Endothelial cell of umbilical vein (primary cell): ENCODE measurements around the gene DGKK. TPM values are rescaled to one million over a fixed set of nuclear protein-coding genes. Genes with fewer than 3 reads are reported as not detected.

ENCODE experiments used
- BruUV-seq: library from RNA; stranded (reverse); fragments of 400-500 nt; replicated peaks from 2 replicates; lab custom pipeline; 2021; lab: Mats Ljungman, UMichigan
- CTCF ChIA-PET: fragments of 300-600, 350-600 bp; sonication (Branson Sonifier 250); formaldehyde crosslinking; loops from one replicate; lab custom pipeline; 2021; ENCODE audit warnings: antibody characterized with exemption, inconsistent platforms; lab: Charles Lee
- POLR2A ChIA-PET: fragments of 300-600, 350-600 bp; sonication (Branson Sonifier 250); formaldehyde crosslinking; loops from one replicate; lab custom pipeline; 2021; ENCODE audit warnings: antibody characterized with exemption, inconsistent platforms; lab: Charles Lee
- DNase-seq: peaks from one replicate; pipeline ENCODE4 v3.0.0-alpha.2; 2011; ENCODE audit warnings: low read depth, low spot score
- FAIRE-seq: peaks from 2 replicates; lab custom pipeline; 2011; peaks lifted over from hg19 to GRCh38; lab: Jason Lieb, UNC
- H2AFZ ChIP-seq: 2 replicates; pipeline ENCODE4 v1.6.0; 2012; ENCODE audit warnings: low read depth, low read length, control low read depth, inconsistent platforms
- H3K27ac ChIP-seq: 2 replicates; pipeline ENCODE4 v1.5.1; 2011; ENCODE audit warnings: low read depth, mild to moderate bottlenecking, control low read depth, low read length, moderate library complexity; ENCODE audit not compliant: insufficient read depth
- H3K27me3 ChIP-seq, 2 experiments: 2 replicates each; pipeline versions ENCODE4 v1.6.0 to v1.6.1; 2011; ENCODE audit warnings: low read length in 2 of 2, mixed read lengths in 1 of 2; ENCODE audit not compliant: control insufficient read depth in 2 of 2, insufficient read depth in 2 of 2
- H3K36me3 ChIP-seq, 2 experiments: 2 replicates in 1 of 2; 3 replicates in 1 of 2; pipeline ENCODE4 v1.5.1; 2011; ENCODE audit warnings: low read length in 2 of 2, mild to moderate bottlenecking in 1 of 2, moderate library complexity in 1 of 2; ENCODE audit not compliant: control insufficient read depth in 2 of 2, insufficient read depth in 2 of 2; ENCODE audit errors: extremely low read depth in 1 of 2
- H3K4me1 ChIP-seq: 3 replicates; pipeline ENCODE4 v1.5.1; 2011; ENCODE audit warnings: mild to moderate bottlenecking, low read length; ENCODE audit not compliant: control insufficient read depth, insufficient read depth; ENCODE audit errors: extremely low read depth
- H3K4me2 ChIP-seq: 2 replicates; pipeline ENCODE4 v1.6.1; 2011; ENCODE audit warnings: low read length, control low read depth, mixed read lengths; ENCODE audit not compliant: insufficient read depth
- H3K4me3 ChIP-seq, 3 experiments: fragments of 200-600 bp in 1 of 3; sonication (generic), shearing (Covaris generic) in 1 of 3; replicated peaks in 1 of 3; 2 replicates each; pipeline ENCODE4 v1.5.1; 2011 to 2016; ENCODE audit warnings: control low read depth in 3 of 3, low read length in 3 of 3, mild to moderate bottlenecking in 2 of 3, inconsistent platforms in 1 of 3, low read depth in 1 of 3, moderate library complexity in 1 of 3; ENCODE audit not compliant: insufficient read depth in 1 of 3
- H3K79me2 ChIP-seq: 2 replicates; pipeline ENCODE4 v1.6.0; 2012; ENCODE audit warnings: low read length, inconsistent platforms; ENCODE audit not compliant: control insufficient read depth, insufficient read depth
- H3K9ac ChIP-seq: replicated peaks from 2 replicates; pipeline ENCODE3; 2011; ENCODE audit warnings: low read length, control low read depth; ENCODE audit not compliant: insufficient read depth; ENCODE audit errors: extremely low read depth
- H3K9me1 ChIP-seq: replicated peaks from 3 replicates; pipeline ENCODE4 v1.6.0; 2011; ENCODE audit warnings: mild to moderate bottlenecking, low read length; ENCODE audit not compliant: control insufficient read depth, insufficient read depth; ENCODE audit errors: extremely low read depth
- H3K9me3 ChIP-seq: replicated peaks from 2 replicates; pipeline ENCODE4 v1.5.1; 2012; ENCODE audit warnings: low read length, inconsistent platforms; ENCODE audit not compliant: control insufficient read depth, insufficient read depth
- H4K20me1 ChIP-seq: replicated peaks from 2 replicates; pipeline ENCODE3; 2011; ENCODE audit warnings: mild to moderate bottlenecking, low read length; ENCODE audit not compliant: control insufficient read depth, insufficient read depth; ENCODE audit errors: extremely low read depth
- CTCF ChIP-seq, 2 donors: IDR thresholded peaks; 1 replicate in 1 of 2; 2 replicates in 1 of 2; pipeline ENCODE4 v1.5.1; 2011; ENCODE audit warnings: low read length in 2 of 2, mild to moderate bottlenecking in 2 of 2, moderate library complexity in 2 of 2, control low read depth in 1 of 2, inconsistent platforms in 1 of 2, low read depth in 1 of 2; ENCODE audit not compliant: insufficient read depth in 1 of 2; ENCODE audit errors: extremely low read depth in 1 of 2
- EZH2 ChIP-seq: IDR thresholded peaks from 2 replicates; pipeline ENCODE4 v1.6.1; 2012; ENCODE audit warnings: borderline replicate concordance, low read depth, mild to moderate bottlenecking, moderate library complexity, low read length, inconsistent platforms; ENCODE audit not compliant: severe bottlenecking
- FOS ChIP-seq: IDR thresholded peaks from 2 replicates; pipeline ENCODE4 v1.6.1; 2011; ENCODE audit warnings: mild to moderate bottlenecking, low read length, moderate library complexity, borderline replicate concordance; ENCODE audit not compliant: insufficient read depth
- GATA2 ChIP-seq: IDR thresholded peaks from 2 replicates; pipeline ENCODE4 v1.7.0; 2011; ENCODE audit warnings: low read depth, mild to moderate bottlenecking, moderate library complexity, mixed read lengths, low read length; ENCODE audit not compliant: insufficient read length, insufficient read depth
- JUN ChIP-seq: IDR thresholded peaks from 2 replicates; pipeline ENCODE4 v1.6.1; 2011; ENCODE audit warnings: borderline replicate concordance, low read depth; ENCODE audit not compliant: insufficient read length, insufficient read depth
- MYC ChIP-seq: IDR thresholded peaks from one replicate; pipeline ENCODE4 v1.6.1; 2011; ENCODE audit warnings: mild to moderate bottlenecking, low read depth, low read length
- POLR2A ChIP-seq: IDR thresholded peaks from 2 replicates; pipeline ENCODE4 v1.6.1; 2012; ENCODE audit warnings: low read depth, mild to moderate bottlenecking, control low read depth, low read length
- dilution Hi-C: fragments of 300-500 bp; cut with MboI; formaldehyde crosslinking; loops from one replicate; pipeline ENCODE4 v1.15.0; 2019; ENCODE audit warnings: low sequenced_read_pairs; ENCODE audit not compliant: extremely low pct_ligation_motif_present
- intact Hi-C: fragments of 100-400 bp; cut with micrococcal nuclease; formaldehyde crosslinking; loops from one replicate; pipeline ENCODE4 v1.10.0; 2022
- polyA plus RNA-seq, 4 experiments: library from polyadenylated mRNA; depleted of rRNA in 3 of 4; stranded (reverse) in 3 of 4; unstranded in 1 of 4; fragments of >200 nt; gene quantifications; 2 replicates each; pipeline versions ENCODE4 v1.2.1 to v1.2.3, GENCODE V29; 2011 to 2012; ENCODE audit warnings: missing spikeins in 1 of 4
- total RNA-seq: library from RNA; stranded (reverse); gene quantifications from 2 replicates; pipeline ENCODE4 v1.2.3, GENCODE V29; 2021
- TF ChIP-seq, protein P1 (sequence below): IDR thresholded peaks from 2 replicates; pipeline ENCODE4 v1.6.1; 2011; ENCODE audit not compliant: insufficient read depth, insufficient read length

DGKK gene
- total and polyA plus RNA-seq, 2 donors (not counting 3 experiments of a cell fraction or from before 2014, with no cell fraction given): not detected

GRCh38 chrX:50372966-50373365, 97.7 kb downstream of the DGKK start:
- ChIA-PET POLR2A (no interaction called here), CTCF (no interaction called here)
- no peak overlapping the region for H3K4me3 ChIP-seq
- TF ChIP-seq EZH2: no peak
- intact Hi-C loops: no loop called here
- dilution Hi-C loops: no loop called here
- H3K27me3 ChIP-seq: no peaks in the 10 kb centered on the region
- no peak overlapping the region for H3K27ac ChIP-seq
- no peaks in the 10 kb centered on the region for H3K36me3 ChIP-seq
- H3K9me3 ChIP-seq: no peaks in the 10 kb centered on the region
- no peaks in the 10 kb centered on the region for H3K9me1 ChIP-seq
- no peaks in the 10 kb centered on the region for H3K4me1 ChIP-seq
- no peaks in the 10 kb centered on the region for H3K79me2 ChIP-seq
- BruUV-seq: no TSS peak
- no peak overlapping the region for H2AFZ ChIP-seq
- H3K4me2 ChIP-seq: no peak overlapping the region
- no peaks in the 10 kb centered on the region for H4K20me1 ChIP-seq
- no peak overlapping the region for H3K9ac ChIP-seq
- FAIRE-seq (no peak), DNase-seq (no peak)

- POLR2A ChIA-PET: no interaction called here
- FAIRE-seq (no peak), DNase-seq (no peak)
- Histone ChIP-seq H4K20me1 (no peaks in the 10 kb centered on the region), H2AFZ (no peak overlapping the region), H3K9ac (no peak overlapping the region), H3K4me2 (no peak overlapping the region), H3K36me3 (no peaks in the 10 kb centered on the region), H3K27ac (no peak overlapping the region), H3K9me1 (no peaks in the 10 kb centered on the region), H3K9me3 (no peaks in the 10 kb centered on the region), H3K4me1 (no peaks in the 10 kb centered on the region), H3K27me3 (peaks cover 0 to 1% of the 10 kb centered on the region in 2 experiments), H3K4me3 (no peak overlapping the region), H3K79me2 (no peaks in the 10 kb centered on the region)
- no TSS peak for BruUV-seq
- no peak for TF ChIP-seq GATA2
- TF ChIP-seq EZH2: no peak
- no peak for TF ChIP-seq JUN
- TF ChIP-seq MYC: no peak
- TF ChIP-seq, protein P1, sequence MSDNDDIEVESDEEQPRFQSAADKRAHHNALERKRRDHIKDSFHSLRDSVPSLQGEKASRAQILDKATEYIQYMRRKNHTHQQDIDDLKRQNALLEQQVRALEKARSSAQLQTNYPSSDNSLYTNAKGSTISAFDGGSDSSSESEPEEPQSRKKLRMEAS: no peak
- TF ChIP-seq CTCF (IDR thresholded peaks at IDR 0.05; ENCODE audit: extremely low read depth in 1 of 2, insufficient read depth in 1 of 2, low read depth in 1 of 2, low read length in 2 of 2): no peak
- TF ChIP-seq FOS: no peak
- no peak for TF ChIP-seq POLR2A
- dilution Hi-C loops (no loop called here), intact Hi-C loops (no loop called here)
- CTCF ChIA-PET: interaction anchor here (1.2 kb wide), 1 partner anchor 9 kb away, joined by 4 read pairs; no protein-coding TSS in a partner anchor
Measured at GRCh38 chrX:50343917-50344316, 126.7 kb downstream of the DGKK start.
